Activated T-cell treated with anti-CD3 and anti-CD28 coated beads for 4 hours (primary cell): Measurements from ENCODE around the gene FGD6.

ENCODE experiments used
- DNase-seq: peaks from one replicate; pipeline ENCODE4 v3.0.0-alpha.2; 2020

Gene FGD6

DNA sequence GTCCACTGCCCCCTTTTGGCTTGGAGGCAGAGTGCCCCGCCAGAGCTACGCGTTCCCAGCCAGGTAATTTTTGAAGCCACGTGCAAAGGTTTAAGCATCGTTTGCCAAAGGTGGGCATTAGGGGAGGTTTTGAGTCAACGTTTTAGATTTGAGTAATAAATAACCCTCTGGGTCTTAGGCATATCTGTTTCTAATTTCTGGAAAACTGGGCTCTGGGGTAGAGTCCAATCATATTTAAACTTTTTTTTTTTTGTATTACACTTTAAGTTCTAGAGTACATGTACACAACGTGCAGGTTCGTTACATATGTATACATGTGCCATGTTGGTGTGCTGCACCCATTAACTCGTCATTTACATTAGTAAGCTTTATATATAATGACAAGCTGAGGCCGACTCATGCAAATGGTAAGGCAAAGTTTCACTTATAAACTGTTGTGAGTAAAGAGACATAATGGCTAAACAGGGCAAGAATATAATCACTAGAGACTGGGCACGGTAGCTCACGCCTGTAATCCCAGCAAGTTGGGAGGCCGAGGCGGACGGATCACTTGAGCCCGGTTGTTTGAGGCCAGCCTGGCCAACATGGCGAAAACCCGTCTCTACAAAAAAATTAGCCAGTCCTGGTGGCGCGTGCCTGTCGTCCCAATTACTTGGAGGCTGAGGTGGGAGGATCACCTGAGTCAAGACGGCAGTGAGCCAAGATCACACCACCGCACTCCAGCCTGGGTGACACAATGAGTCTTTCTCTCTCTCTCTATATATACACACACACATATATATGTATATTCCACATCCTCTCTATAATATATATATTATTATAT is 143.4 kb downstream of the FGD6 start:
- no peak for DNase-seq

- peak; percentile 86 for DNase-seq
Measured at GRCh38 chr12:95072900-95073697, 144.2 kb downstream of the FGD6 start, which contains the start of gene NR2C1. NR2C1 (minus strand) TSS chr12:95073618; CDS start chr12:95067384, 6,234 bp downstream.

GRCh38 chr12:95070378-95070777 is 146.9 kb downstream of the FGD6 start:
- no peak for DNase-seq

DNA sequence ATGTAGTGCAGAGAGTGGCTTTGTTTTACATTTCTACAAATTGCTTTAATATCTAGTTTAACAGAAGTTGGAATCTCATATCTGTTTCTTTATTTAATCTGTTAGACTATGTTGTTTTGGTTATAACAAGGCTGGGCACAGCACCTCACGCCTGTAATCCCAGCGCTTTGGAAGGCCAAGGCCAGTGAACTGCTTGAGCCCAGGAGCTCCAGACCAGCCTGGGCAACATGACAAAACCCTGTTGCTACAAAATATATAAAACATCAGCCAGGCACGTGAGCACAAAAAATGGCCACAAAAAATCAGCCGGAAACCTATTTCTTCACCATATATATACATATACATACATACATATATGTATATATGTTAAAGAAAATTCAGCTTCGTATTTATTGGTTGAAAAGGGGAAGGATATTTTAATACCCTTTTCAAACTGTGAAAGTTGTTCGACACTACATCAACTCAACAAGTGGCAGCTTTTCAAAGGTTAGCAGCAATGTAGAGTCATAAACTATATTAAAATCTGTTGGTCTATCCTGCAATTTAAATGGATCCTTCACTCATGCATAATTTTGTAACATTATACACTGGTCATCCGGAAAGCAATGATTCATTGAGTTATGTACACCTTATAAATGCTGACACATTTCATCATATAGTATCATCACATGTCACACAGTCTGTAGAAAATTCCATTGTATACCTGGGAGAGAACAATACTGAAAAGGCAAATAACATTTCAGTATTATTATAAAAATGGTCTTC is 151.0 kb downstream of the FGD6 start:
- no peak for DNase-seq

- DNase-seq, result no peak
Measured at GRCh38 chr12:95060951-95061350, 156.3 kb downstream of the FGD6 start.

DNA sequence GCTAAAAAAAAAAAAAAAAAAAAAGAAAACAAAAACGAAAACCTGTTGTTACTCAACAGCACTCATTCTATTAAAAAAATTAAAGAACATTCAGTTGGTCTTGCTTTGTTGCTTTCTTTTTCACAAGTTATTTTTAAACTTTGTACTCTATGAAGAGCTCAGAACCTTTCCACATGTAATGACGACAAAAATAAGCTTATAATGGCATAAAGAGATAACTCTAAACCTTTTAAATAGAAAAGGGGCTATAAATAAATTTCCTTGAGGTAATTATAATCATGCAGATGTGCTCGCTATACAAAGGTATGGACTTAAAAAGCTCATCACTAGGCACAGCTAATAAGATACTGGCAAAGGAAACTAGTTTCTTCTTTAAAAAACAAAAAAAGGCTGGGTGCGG is 157.3 kb downstream of the FGD6 start:
- DNase-seq, result no peak

DNA sequence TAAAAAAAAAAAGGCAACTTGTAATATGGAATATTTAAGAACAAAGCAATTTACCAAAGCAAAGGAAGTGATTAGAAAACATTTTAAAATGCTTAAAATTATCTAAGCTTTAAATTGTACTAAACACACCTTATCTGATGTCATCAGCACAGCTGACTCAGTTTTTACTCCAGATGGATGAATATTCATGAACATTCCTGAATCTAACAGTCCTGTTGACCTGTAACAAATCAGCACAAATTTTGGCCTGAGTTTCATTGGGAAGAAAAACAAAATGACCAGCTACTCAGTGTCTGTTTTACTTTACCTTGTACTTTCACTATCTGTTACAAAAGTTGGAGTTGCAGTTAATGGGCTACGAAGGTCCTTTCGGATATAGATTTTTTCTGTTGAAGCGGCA is 159.8 kb downstream of the FGD6 start:
- DNase-seq, result no peak

DNA sequence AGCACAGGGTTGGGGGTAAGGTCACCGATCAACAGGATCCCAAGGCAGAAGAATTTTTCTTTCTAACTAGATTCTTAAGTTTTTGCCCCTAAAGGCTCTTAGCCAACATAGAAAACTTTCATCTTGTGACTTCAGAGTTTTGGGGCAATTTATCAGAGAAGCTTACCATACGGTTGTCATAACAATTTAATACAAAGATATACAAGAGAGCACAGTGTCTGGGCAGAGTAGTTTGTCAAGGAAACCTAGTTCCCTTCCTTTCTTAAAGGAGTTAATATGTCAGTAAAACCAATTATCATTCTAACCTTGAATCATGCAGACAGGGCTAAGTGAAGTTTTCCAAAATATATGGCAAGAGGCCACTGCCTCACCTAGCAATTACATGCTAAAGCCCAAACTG is 162.2 kb downstream of the FGD6 start:
- no peak for DNase-seq

DNA sequence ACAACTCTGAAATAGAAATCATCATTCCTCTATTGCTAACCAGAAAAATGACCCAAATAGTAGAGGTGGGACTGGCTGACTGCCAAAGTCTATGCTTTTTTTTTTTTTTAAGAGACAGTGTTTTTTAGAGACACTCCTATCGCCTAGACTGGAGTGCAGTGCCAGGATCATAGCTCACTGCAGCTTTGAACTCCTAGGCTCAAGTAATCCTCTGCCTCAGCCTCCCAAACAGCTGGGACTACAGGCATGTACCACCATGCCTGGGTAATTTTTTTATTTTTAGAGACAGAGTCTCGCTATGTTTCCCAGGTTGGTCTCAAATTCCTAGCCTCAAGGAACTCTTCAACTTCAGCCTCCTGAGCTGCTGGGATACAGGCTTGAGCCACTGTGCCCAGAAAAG is 163.1 kb downstream of the FGD6 start:
- no peak for DNase-seq

GRCh38 chr12:95051241-95051640 is 166.0 kb downstream of the FGD6 start:
- no peak for DNase-seq

- DNase-seq, result no peak
Measured at GRCh38 chr12:95037906-95038305, 179.4 kb downstream of the FGD6 start.

GRCh38 chr12:95034750-95035149 is 182.5 kb downstream of the FGD6 start:
- DNase-seq, result no peak
